HepG2 (cell line): ENCODE data around the gene REELD1. TPM values are rescaled to one million over a fixed set of nuclear protein-coding genes. Genes with fewer than 3 reads are reported as not detected.

Experiments used
- ATAC-seq: fragments of 200-7000 bp; cut with Tn5 transposase; 3 replicates; pipeline ENCODE4 v1.9.1; 2020; ENCODE audit warnings: mild to moderate bottlenecking, moderate library complexity
- BruUV-seq: library from RNA; stranded (reverse); fragments of 400-500 nt; replicated peaks from 2 replicates; lab custom pipeline; 2021; lab: Mats Ljungman, UMichigan
- CTCF ChIA-PET: fragments of 300-600 bp; formaldehyde crosslinking; extraction: SDS; loops from one replicate; lab custom pipeline; 2021; ENCODE audit warnings: low total read pairs, inconsistent platforms, low intra/inter-chr PET ratio; lab: Yijun Ruan, JAX
- POLR2A ChIA-PET: fragments of 350-600 bp; sonication (Branson Sonifier 250); formaldehyde crosslinking; loops from one replicate; lab custom pipeline; 2020; ENCODE audit warnings: antibody characterized with exemption, inconsistent platforms; lab: Yijun Ruan, JAX
- DNase-seq: peaks from one replicate; pipeline ENCODE4 v3.0.0-alpha.2; 2015; ENCODE audit warnings: low spot score
- FAIRE-seq: peaks from 3 replicates; lab custom pipeline; 2011; peaks lifted over from hg19 to GRCh38; lab: Jason Lieb, UNC
- H2AFZ ChIP-seq: one replicate; pipeline ENCODE4 v1.6.1; 2011; ENCODE audit warnings: low read length, inconsistent platforms
- H3K27ac ChIP-seq: fragments of 300-600 bp; 3 replicates; pipeline ENCODE4 v1.8.0; 2011; ENCODE audit warnings: mixed run types, mild to moderate bottlenecking, mixed read lengths, low read length, inconsistent platforms; ENCODE audit not compliant: insufficient read depth; ENCODE audit errors: extremely low read length
- H3K27me3 ChIP-seq, 2 experiments: fragments of 200-600 bp in 1 of 2; 2 replicates in 1 of 2; 3 replicates in 1 of 2; pipeline versions ENCODE4 v1.6.0 to v1.8.0; 2011; ENCODE audit warnings: low read length in 2 of 2, mild to moderate bottlenecking in 2 of 2, moderate library complexity in 2 of 2, inconsistent platforms in 1 of 2; ENCODE audit not compliant: insufficient read depth in 2 of 2, control insufficient read depth in 1 of 2
- H3K36me3 ChIP-seq, 2 experiments: fragments of 200-600 bp in 1 of 2; replicated peaks in 1 of 2; 2 replicates in 1 of 2; 3 replicates in 1 of 2; pipeline versions ENCODE4 v1.5.1 to v1.8.0; 2011; ENCODE audit warnings: low read length in 2 of 2, inconsistent platforms in 1 of 2; ENCODE audit not compliant: insufficient read depth in 2 of 2, control insufficient read depth in 1 of 2
- H3K4me1 ChIP-seq: 2 replicates; pipeline ENCODE4 v1.5.1; 2012; ENCODE audit warnings: low read length, inconsistent platforms; ENCODE audit not compliant: insufficient read depth
- H3K4me2 ChIP-seq: 2 replicates; pipeline ENCODE4 v1.6.0; 2011; ENCODE audit warnings: low read depth, low read length, inconsistent platforms
- H3K4me3 ChIP-seq, 3 experiments: fragments of 200-600 bp in 1 of 3; sonication (generic), shearing (Covaris generic) in 1 of 3; replicated peaks in 1 of 3; 2 replicates each; pipeline ENCODE4 v1.5.1; 2011 to 2016; ENCODE audit warnings: low read length in 3 of 3, inconsistent platforms in 2 of 3, low read depth in 2 of 3, mild to moderate bottlenecking in 2 of 3, control low read depth in 1 of 3, mixed read lengths in 1 of 3; ENCODE audit not compliant: insufficient read depth in 1 of 3
- H3K79me2 ChIP-seq: one replicate; pipeline ENCODE4 v1.6.1; 2011; ENCODE audit warnings: low read length, inconsistent platforms; ENCODE audit not compliant: insufficient read depth
- H3K9ac ChIP-seq: 2 replicates; pipeline ENCODE4 v1.6.0; 2011; ENCODE audit warnings: mild to moderate bottlenecking, low read depth, low read length, inconsistent platforms; ENCODE audit not compliant: insufficient read depth
- H3K9me3 ChIP-seq: 2 replicates; pipeline ENCODE4 v1.5.1; 2012; ENCODE audit warnings: mild to moderate bottlenecking, low read length
- H4K20me1 ChIP-seq: 2 replicates; pipeline ENCODE4 v1.6.0; 2011; ENCODE audit warnings: inconsistent platforms, mild to moderate bottlenecking, low read length, moderate library complexity; ENCODE audit not compliant: insufficient read depth
- BCL6 ChIP-seq: IDR thresholded peaks from 2 replicates; pipeline ENCODE4 v1.6.1; 2016; ENCODE audit warnings: missing genetic modification reagents, missing compliant biosample characterization
- BRCA1 ChIP-seq: sonication (generic); formaldehyde crosslinking; IDR thresholded peaks from 2 replicates; pipeline ENCODE4 v1.4.0; 2020; ENCODE audit warnings: missing genetic modification reagents
- CBFB ChIP-seq: sonication (generic); formaldehyde crosslinking; IDR thresholded peaks from 2 replicates; pipeline ENCODE4 v1.4.0; 2020; ENCODE audit warnings: missing genetic modification reagents
- DNMT1 ChIP-seq: sonication (generic); formaldehyde crosslinking; IDR thresholded peaks from 2 replicates; pipeline ENCODE4 v1.5.1; 2020; ENCODE audit warnings: mild to moderate bottlenecking, missing genetic modification reagents
- HOXD1 ChIP-seq: sonication (generic); formaldehyde crosslinking; IDR thresholded peaks from 2 replicates; pipeline ENCODE4 v1.5.0; 2020; ENCODE audit warnings: missing genetic modification reagents
- MAFK ChIP-seq, 2 experiments: IDR thresholded peaks in 1 of 2; conservative IDR thresholded peaks in 1 of 2; 2 replicates each; pipeline ENCODE4 v1.6.1; 2011; ENCODE audit warnings: improper control_type of control experiment in 2 of 2, low read length in 2 of 2
- NFIC ChIP-seq: IDR thresholded peaks from 2 replicates; pipeline ENCODE4 v1.6.1; 2012; ENCODE audit warnings: mild to moderate bottlenecking, low read length, inconsistent platforms
- RELA ChIP-seq: sonication (generic); formaldehyde crosslinking; IDR thresholded peaks from 2 replicates; pipeline ENCODE4 v1.4.0; 2020; ENCODE audit warnings: missing genetic modification reagents
- SMARCC2 ChIP-seq: fragments of 450-650 bp; IDR thresholded peaks from 2 replicates; pipeline ENCODE4 v1.6.1; 2017; ENCODE audit warnings: antibody characterized with exemption, mild to moderate bottlenecking
- STAT5B ChIP-seq: sonication (generic); formaldehyde crosslinking; IDR thresholded peaks from 2 replicates; pipeline ENCODE4 v1.4.0; 2020; ENCODE audit warnings: missing genetic modification reagents
- ZFP1 ChIP-seq: IDR thresholded peaks from 2 replicates; pipeline ENCODE4 v1.6.1; 2016
- ZNF44 ChIP-seq: sonication (generic); formaldehyde crosslinking; IDR thresholded peaks from 2 replicates; pipeline ENCODE4 v1.5.1; 2020; ENCODE audit warnings: mild to moderate bottlenecking, missing genetic modification reagents
- ZNF83 ChIP-seq: sonication (generic); formaldehyde crosslinking; IDR thresholded peaks from 2 replicates; pipeline ENCODE4 v1.4.0; 2020; ENCODE audit warnings: missing genetic modification reagents, mild to moderate bottlenecking, borderline replicate concordance
- WGBS: methylation state at CpG from one replicate; pipeline ENCODE4 v1.1.6; 2017; ENCODE audit warnings: low lambda C conversion rate; 5-methylcytosine and 5-hydroxymethylcytosine counted together
- in situ Hi-C: cut with HindIII; loops from 2 replicates; pipeline ENCODE4 v1.10.0; 2017; ENCODE audit warnings: low pct_unique_long_range_greater_than_20kb; ENCODE audit not compliant: extremely low pct_ligation_motif_present
- intact Hi-C: fragments of 100-400 bp; cut with micrococcal nuclease; formaldehyde crosslinking; loops from one replicate; pipeline ENCODE4 v1.10.0; 2022; ENCODE audit not compliant: unreplicated experiment
- polyA plus RNA-seq, 8 experiments: library from polyadenylated mRNA; depleted of rRNA in 3 of 8; stranded (reverse) in 7 of 8; unstranded in 1 of 8; fragments of >200 nt; fragmentation: Illumina TruSeq in 4 of 8; extraction: Trizol in 4 of 8; gene quantifications; 2 replicates each; pipeline versions ENCODE4 v1.2.1 to v1.2.3, GENCODE V29; 2011 to 2016; ENCODE audit warnings: low read depth in 4 of 8, missing spikeins in 1 of 8, mixed read lengths in 1 of 8; ENCODE audit not compliant: insufficient read depth in 1 of 8
- total RNA-seq, 5 experiments: library from RNA; depleted of rRNA; stranded (reverse); fragments of >200 nt; fragmentation: Illumina TruSeq; extraction: Trizol; gene quantifications; 2 replicates each; pipeline ENCODE4 v1.2.3, GENCODE V29; 2016; ENCODE audit warnings: low read depth in 1 of 5
- TF ChIP-seq, protein P1 (sequence below): IDR thresholded peaks from 2 replicates; pipeline ENCODE4 v1.6.1; 2012; ENCODE audit warnings: low read length, improper control_type of control experiment
- TF ChIP-seq, protein P2 (sequence below): sonication (generic); formaldehyde crosslinking; IDR thresholded peaks from 2 replicates; pipeline ENCODE4; 2020; ENCODE audit warnings: missing genetic modification reagents, mild to moderate bottlenecking, borderline replicate concordance
- TF ChIP-seq, protein P3 (sequence below): sonication (generic); formaldehyde crosslinking; conservative IDR thresholded peaks from 2 replicates; pipeline ENCODE4 v1.4.0; 2020; ENCODE audit warnings: missing genetic modification reagents

REELD1 gene
- total and polyA plus RNA-seq, 2 of the 13 experiments (the other 11 are each of a cell fraction or from before 2014, with no cell fraction given): 0.04 to 0.26 TPM

DNA sequence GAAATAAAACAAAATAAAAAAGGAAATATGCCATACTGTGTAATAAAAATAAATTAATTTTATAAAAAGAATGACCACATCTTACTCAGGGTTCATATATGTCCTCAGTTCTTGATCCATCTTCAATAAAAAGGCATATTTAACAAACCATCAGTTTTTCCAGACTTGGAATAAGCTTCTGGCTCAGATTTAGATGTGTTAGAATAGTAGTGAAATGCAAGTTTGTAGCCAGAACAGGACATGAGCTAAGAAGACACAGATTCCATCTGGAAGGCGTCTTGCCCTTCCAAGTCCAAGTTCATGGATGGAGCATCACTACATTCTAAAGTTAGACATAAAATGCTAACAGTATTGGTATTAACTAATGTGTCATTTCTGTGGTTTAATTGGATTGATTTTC, 49.1 kb upstream of the REELD1 start:
- Histone ChIP-seq H3K9ac (no peak overlapping the region), H3K27ac (no peak overlapping the region), H3K9me3 (peaks cover 13% of the 10 kb centered on the region; the same call in 1 of the 2 replicates), H3K4me3 (no peak overlapping the region), H3K4me2 (no peak overlapping the region), H3K36me3 (no peaks in the 10 kb centered on the region)
- ATAC-seq (no peak), FAIRE-seq (no peak), DNase-seq (no peak)
- CTCF ChIA-PET: no interaction called here
- in situ Hi-C loops: no loop called here
- intact Hi-C loops: no loop called here
- no TSS peak for BruUV-seq
- POLR2A ChIA-PET: no interaction called here
- TF ChIP-seq, protein P1, sequence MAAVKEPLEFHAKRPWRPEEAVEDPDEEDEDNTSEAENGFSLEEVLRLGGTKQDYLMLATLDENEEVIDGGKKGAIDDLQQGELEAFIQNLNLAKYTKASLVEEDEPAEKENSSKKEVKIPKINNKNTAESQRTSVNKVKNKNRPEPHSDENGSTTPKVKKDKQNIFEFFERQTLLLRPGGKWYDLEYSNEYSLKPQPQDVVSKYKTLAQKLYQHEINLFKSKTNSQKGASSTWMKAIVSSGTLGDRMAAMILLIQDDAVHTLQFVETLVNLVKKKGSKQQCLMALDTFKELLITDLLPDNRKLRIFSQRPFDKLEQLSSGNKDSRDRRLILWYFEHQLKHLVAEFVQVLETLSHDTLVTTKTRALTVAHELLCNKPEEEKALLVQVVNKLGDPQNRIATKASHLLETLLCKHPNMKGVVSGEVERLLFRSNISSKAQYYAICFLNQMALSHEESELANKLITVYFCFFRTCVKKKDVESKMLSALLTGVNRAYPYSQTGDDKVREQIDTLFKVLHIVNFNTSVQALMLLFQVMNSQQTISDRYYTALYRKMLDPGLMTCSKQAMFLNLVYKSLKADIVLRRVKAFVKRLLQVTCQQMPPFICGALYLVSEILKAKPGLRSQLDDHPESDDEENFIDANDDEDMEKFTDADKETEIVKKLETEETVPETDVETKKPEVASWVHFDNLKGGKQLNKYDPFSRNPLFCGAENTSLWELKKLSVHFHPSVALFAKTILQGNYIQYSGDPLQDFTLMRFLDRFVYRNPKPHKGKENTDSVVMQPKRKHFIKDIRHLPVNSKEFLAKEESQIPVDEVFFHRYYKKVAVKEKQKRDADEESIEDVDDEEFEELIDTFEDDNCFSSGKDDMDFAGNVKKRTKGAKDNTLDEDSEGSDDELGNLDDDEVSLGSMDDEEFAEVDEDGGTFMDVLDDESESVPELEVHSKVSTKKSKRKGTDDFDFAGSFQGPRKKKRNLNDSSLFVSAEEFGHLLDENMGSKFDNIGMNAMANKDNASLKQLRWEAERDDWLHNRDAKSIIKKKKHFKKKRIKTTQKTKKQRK: no peak
- TF ChIP-seq BCL6 (CRISPR knock-in tag) (no peak), ZFP1 (CRISPR knock-in tag) (no peak), ZNF44 (CRISPR knock-in tag) (no peak), CBFB (no peak), ZNF83 (CRISPR knock-in tag) (no peak), HOXD1 (CRISPR knock-in tag) (no peak), RELA (no peak), BRCA1 (no peak), DNMT1 (no peak), NFIC (no peak), STAT5B (no peak), SMARCC2 (no peak), MAFK (conservative IDR thresholded peaks at IDR 0.05 in 1 of 2, IDR thresholded peaks at IDR 0.05 in 1 of 2; ENCODE audit: low read length in 2 of 2) (no peak)
- TF ChIP-seq, protein P2, sequence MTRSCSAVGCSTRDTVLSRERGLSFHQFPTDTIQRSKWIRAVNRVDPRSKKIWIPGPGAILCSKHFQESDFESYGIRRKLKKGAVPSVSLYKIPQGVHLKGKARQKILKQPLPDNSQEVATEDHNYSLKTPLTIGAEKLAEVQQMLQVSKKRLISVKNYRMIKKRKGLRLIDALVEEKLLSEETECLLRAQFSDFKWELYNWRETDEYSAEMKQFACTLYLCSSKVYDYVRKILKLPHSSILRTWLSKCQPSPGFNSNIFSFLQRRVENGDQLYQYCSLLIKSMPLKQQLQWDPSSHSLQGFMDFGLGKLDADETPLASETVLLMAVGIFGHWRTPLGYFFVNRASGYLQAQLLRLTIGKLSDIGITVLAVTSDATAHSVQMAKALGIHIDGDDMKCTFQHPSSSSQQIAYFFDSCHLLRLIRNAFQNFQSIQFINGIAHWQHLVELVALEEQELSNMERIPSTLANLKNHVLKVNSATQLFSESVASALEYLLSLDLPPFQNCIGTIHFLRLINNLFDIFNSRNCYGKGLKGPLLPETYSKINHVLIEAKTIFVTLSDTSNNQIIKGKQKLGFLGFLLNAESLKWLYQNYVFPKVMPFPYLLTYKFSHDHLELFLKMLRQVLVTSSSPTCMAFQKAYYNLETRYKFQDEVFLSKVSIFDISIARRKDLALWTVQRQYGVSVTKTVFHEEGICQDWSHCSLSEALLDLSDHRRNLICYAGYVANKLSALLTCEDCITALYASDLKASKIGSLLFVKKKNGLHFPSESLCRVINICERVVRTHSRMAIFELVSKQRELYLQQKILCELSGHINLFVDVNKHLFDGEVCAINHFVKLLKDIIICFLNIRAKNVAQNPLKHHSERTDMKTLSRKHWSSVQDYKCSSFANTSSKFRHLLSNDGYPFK (CRISPR knock-in tag): no peak
- TF ChIP-seq, protein P3, sequence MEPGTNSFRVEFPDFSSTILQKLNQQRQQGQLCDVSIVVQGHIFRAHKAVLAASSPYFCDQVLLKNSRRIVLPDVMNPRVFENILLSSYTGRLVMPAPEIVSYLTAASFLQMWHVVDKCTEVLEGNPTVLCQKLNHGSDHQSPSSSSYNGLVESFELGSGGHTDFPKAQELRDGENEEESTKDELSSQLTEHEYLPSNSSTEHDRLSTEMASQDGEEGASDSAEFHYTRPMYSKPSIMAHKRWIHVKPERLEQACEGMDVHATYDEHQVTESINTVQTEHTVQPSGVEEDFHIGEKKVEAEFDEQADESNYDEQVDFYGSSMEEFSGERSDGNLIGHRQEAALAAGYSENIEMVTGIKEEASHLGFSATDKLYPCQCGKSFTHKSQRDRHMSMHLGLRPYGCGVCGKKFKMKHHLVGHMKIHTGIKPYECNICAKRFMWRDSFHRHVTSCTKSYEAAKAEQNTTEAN (CRISPR knock-in tag): no peak
- TF ChIP-seq, all 625 proteins: peak for 0
- Histone ChIP-seq H3K4me1 (no peaks in the 10 kb centered on the region), H3K79me2 (no peaks in the 10 kb centered on the region), H4K20me1 (no peaks in the 10 kb centered on the region), H2AFZ (no peak overlapping the region), H3K27me3 (no peaks in the 10 kb centered on the region)
- WGBS: 0% methylated on average over 1 of the region's 1 CpG
